Sigmoid colon (tissue), 4 donors: ENCODE measurements around the gene PNKP.

ENCODE experiments used
- CTCF ChIP-seq, 4 experiments: fragments of 450-650 bp in 3 of 4; fragments of 200-600 bp in 1 of 4; IDR thresholded peaks; one replicate each; pipeline ENCODE4 v1.5.1; 2016 to 2019; ENCODE audit warnings: antibody characterized with exemption in 4 of 4, mild to moderate bottlenecking in 3 of 4, moderate library complexity in 2 of 4
- POLR2A ChIP-seq, 2 donors: fragments of 450-650 bp; IDR thresholded peaks; one replicate each; pipeline ENCODE4 v1.6.1; 2016; ENCODE audit warnings: antibody characterized with exemption in 2 of 2, mild to moderate bottlenecking in 2 of 2, moderate library complexity in 2 of 2
- POLR2AphosphoS5 ChIP-seq, 4 donors: sonication (generic); formaldehyde crosslinking; IDR thresholded peaks; one replicate each; pipeline ENCODE4 v1.6.1; 2017; ENCODE audit warnings: antibody characterized with exemption in 4 of 4

DNA sequence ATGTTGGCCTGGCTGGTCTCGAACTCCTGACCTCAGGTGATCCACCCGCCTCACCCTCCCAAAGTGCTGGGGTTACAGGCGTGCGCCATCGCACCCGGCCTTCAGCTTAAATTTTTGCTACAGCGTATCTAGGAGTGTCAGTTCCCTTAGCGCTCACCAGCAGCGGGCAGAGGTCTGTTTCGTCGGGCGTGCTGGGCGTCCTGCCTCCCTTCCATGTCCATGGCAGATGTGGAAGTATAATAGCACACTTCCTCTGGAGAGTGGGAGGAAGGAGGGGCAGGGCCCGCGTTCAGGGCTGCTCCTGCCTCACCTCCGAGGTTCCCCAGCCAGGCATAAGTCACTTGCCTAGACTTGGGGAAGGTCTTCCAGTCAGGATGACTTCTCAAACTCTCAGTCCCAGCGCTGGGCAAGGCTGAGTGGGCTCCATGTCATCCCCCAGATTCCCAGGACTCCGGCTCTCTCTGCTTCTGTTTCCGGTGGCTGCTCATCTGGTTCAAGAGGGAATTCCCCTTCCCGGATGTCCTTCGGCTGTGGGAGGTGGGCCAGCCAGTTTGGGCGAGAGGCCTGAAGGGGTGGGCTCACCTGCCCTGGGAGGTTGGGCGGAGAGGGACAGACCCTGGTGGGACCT is 19.8 kb upstream of the PNKP start:
- TF ChIP-seq CTCF (IDR thresholded peaks at IDR 0.05), result no peak
- TF ChIP-seq POLR2A (IDR thresholded peaks at IDR 0.05), result no peak
- TF ChIP-seq POLR2AphosphoS5 (IDR thresholded peaks at IDR 0.05), result no peak
